ENCODE results near the gene PPDPF. TPM values are rescaled to one million over a fixed set of nuclear protein-coding genes. Genes with fewer than 3 reads are reported as not detected.

The PPDPF gene
- total and polyA plus RNA-seq, 2 of the 8 experiments (the other 6 are each of a cell fraction or from before 2014, with no cell fraction given) = 30.5 to 138 TPM

GRCh38 chr20:63522091-63522868 is 1.7 kb downstream of the PPDPF start:
- FAIRE-seq = no peak
- H4K20me1 ChIP-seq (replicated peaks in 1 of 2; ENCODE audit: control insufficient read depth in 1 of 2, insufficient read depth in 2 of 2, low read length in 2 of 2) = peaks cover 3 to 22% of the 10 kb centered on the region in 2 experiments
- H3K23ac ChIP-seq (ENCODE audit: insufficient read length) = no peak overlapping the region
- TF ChIP-seq ATF2 (IDR thresholded peaks at IDR 0.05; ENCODE audit: low read length) (no peak), RNF2 (IDR thresholded peaks at IDR 0.05; ENCODE audit: borderline replicate concordance, low read depth, low read length, missing control alignments, poor library complexity, severe bottlenecking) (no peak), EP300 (IDR thresholded peaks at IDR 0.05; ENCODE audit: borderline replicate concordance in 1 of 2, low read depth in 2 of 2, low read length in 2 of 2) (no peak), SP1 (IDR thresholded peaks at IDR 0.05; ENCODE audit: low read depth, low read length) (no peak), POLR2A (IDR thresholded peaks at IDR 0.05; ENCODE audit: control extremely low read depth in 1 of 2, low read depth in 2 of 2, low read length in 2 of 2) (peak in 1 of 2 experiments; percentile 55; a peak in 1 of 3 replicates), TAF7 (optimal IDR thresholded peaks at IDR 0.05; ENCODE audit: borderline replicate concordance, low read depth, low read length) (no peak), SIRT6 (IDR thresholded peaks at IDR 0.05; ENCODE audit: low read length) (no peak)
- TF ChIP-seq, protein P1, sequence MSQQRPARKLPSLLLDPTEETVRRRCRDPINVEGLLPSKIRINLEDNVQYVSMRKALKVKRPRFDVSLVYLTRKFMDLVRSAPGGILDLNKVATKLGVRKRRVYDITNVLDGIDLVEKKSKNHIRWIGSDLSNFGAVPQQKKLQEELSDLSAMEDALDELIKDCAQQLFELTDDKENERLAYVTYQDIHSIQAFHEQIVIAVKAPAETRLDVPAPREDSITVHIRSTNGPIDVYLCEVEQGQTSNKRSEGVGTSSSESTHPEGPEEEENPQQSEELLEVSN (IDR thresholded peaks at IDR 0.05) = no peak

More at GRCh38 chr20:63522091-63522868, 1.7 kb downstream of the PPDPF start:
- H3K27me3 ChIP-seq (replicated peaks in 1 of 4; ENCODE audit: control insufficient read depth in 3 of 4, extremely low read depth in 1 of 4, insufficient read depth in 3 of 4, low read length in 3 of 4) = peaks cover 0 to 6% (median under 1%) of the 10 kb centered on the region in 4 experiments; a peak in 2 of 7 replicates
- no peak overlapping the region for H3K14ac ChIP-seq (ENCODE audit: insufficient read length)
- H3K36me3 ChIP-seq (ENCODE audit: control insufficient read depth in 2 of 4, insufficient read depth in 4 of 4, low read length in 3 of 4) = peaks cover 0 to 14% (median 0%) of the 10 kb centered on the region in 4 experiments; a peak in 2 of 8 replicates
- H4K5ac ChIP-seq (ENCODE audit: insufficient read length, low read depth, low read length) = no peak overlapping the region
- no peak overlapping the region for H3K56ac ChIP-seq (replicated peaks; ENCODE audit: insufficient read length, low read depth, low read length)
- CTCF ChIA-PET (ENCODE audit: partially characterized antibody) = interaction anchor here (0.6 to 4.2 kb wide), 7 partner anchors 10 to 458 kb away, joined by 3 to 28 read pairs (median 4); partner anchors contain the start of genes PRPF6 and PTK6
- no peak overlapping the region for H3K27ac ChIP-seq (ENCODE audit: low read depth, low read length)
- POLR2A ChIA-PET (ENCODE audit: partially characterized antibody) = interaction anchor here (0.9 to 4.6 kb wide), 21 partner anchors 10 to 343 kb away, joined by 3 to 59 read pairs (median 5); partner anchors contain the start of genes ARFRP1, COL20A1, PTK6 and SRMS
- H3K4me3 ChIP-seq (ENCODE audit: extremely low read depth in 1 of 4, insufficient read depth in 2 of 4, low read depth in 3 of 4, low read length in 4 of 4) = peak overlapping the region in 2 of 4 experiments; percentile 14 to 37; a peak in 1 of 8 replicates
- peak in 1 of 2 experiments; percentile 47 for DNase-seq (ENCODE audit: low read depth in 1 of 2, low spot score in 2 of 2)
- H2BK5ac ChIP-seq (ENCODE audit: low read depth, low read length) = no peak overlapping the region
- peaks cover 0 to 21% (median 10%) of the 10 kb centered on the region in 4 experiments; a peak in 5 of 7 replicates for H3K4me1 ChIP-seq (replicated peaks in 1 of 4; ENCODE audit: control insufficient read depth in 3 of 4, insufficient read depth in 4 of 4, low read length in 3 of 4)
- H2BK120ac ChIP-seq (replicated peaks; ENCODE audit: low read depth, low read length) = no peak overlapping the region
- H2BK20ac ChIP-seq (ENCODE audit: low read length) = no peak overlapping the region
- H2AFZ ChIP-seq (ENCODE audit: low read length) = no peak overlapping the region
- H3K79me2 ChIP-seq (ENCODE audit: control insufficient read depth in 1 of 2, insufficient read depth in 2 of 2, low read length in 2 of 2) = peaks cover 0 to 4% of the 10 kb centered on the region in 2 experiments; a peak in 1 of 4 replicates
- H2BK15ac ChIP-seq (ENCODE audit: low read length) = no peak overlapping the region
- no peak overlapping the region for H4K91ac ChIP-seq (replicated peaks; ENCODE audit: insufficient read length, low read length)
- WGBS, 2 experiments (ENCODE audit: extremely low coverage in 1 of 2, insufficient coverage in 1 of 2, insufficient read length in 1 of 2, insufficient replicate concordance in 2 of 2, low coverage in 1 of 2, low lambda C conversion rate in 2 of 2, missing lambda C conversion rate in 1 of 2) = 77% methylated on average over 13 of the region's 13 CpGs; no CpG with 5 or more reads in 1 of the 2 experiments
- H3K9me3 ChIP-seq (ENCODE audit: insufficient read depth in 2 of 2, low read depth in 1 of 2, low read length in 1 of 2) = no peaks in the 10 kb centered on the region
- H3K4me2 ChIP-seq (ENCODE audit: insufficient read depth in 1 of 2, low read depth in 2 of 2, low read length in 2 of 2) = peak overlapping the region; percentile 36 to 68
- H3K4ac ChIP-seq (replicated peaks; ENCODE audit: insufficient read length, low read depth, low read length) = peak overlapping the region; percentile 32
- peak overlapping the region; percentile 65; the same call in 1 of the 2 replicates for H4K8ac ChIP-seq (ENCODE audit: extremely low read depth, insufficient read depth, low read length)
- H3K79me1 ChIP-seq (ENCODE audit: low read depth, low read length) = peaks cover 7% of the 10 kb centered on the region; the same call in 1 of the 2 replicates
- H2BK12ac ChIP-seq (ENCODE audit: low read depth, low read length) = no peak overlapping the region
- no peak overlapping the region for H2AK5ac ChIP-seq (ENCODE audit: low read depth, low read length)
- peaks cover 17% of the 10 kb centered on the region; the same call in 1 of the 2 replicates for H3K23me2 ChIP-seq (ENCODE audit: low read depth, low read length)
- H3K9ac ChIP-seq (replicated peaks in 1 of 4; ENCODE audit: extremely low read depth in 1 of 4, low read depth in 3 of 4, low read length in 3 of 4) = no peak overlapping the region; a peak in 1 of 7 replicates
- H3K18ac ChIP-seq (ENCODE audit: extremely low read depth, low read length) = no peak overlapping the region

Data from H1 (cell line).